Measurements from ENCODE around the gene EFEMP1. TPM values are rescaled to one million over a fixed set of nuclear protein-coding genes. Genes with fewer than 3 reads are reported as not detected.

The EFEMP1 gene
- total and polyA plus RNA-seq, 12 donors, result 15.7 to 157 (median 32.5) TPM

- Histone ChIP-seq H3K9me3 (no peaks in the 10 kb centered on the region), H3K27ac (no peak overlapping the region), H3K4me1 (peaks cover 0 to 3% (median 0%) of the 10 kb centered on the region in 9 donors), H3K4me3 (no peak overlapping the region), H3K36me3 (peaks cover 0 to 15% (median 0%) of the 10 kb centered on the region in 9 donors), H3K27me3 (peaks cover 0 to 11% (median 0%) of the 10 kb centered on the region in 7 donors)
- ATAC-seq, result no peak
- TF ChIP-seq CTCF (IDR thresholded peaks at IDR 0.05), result no peak
- intact Hi-C loops (cut with DNase I), result no loop called here
- no peak for DNase-seq
- WGBS, 2 donors, result 90 to 93% methylated on average over 5 of the region's 5 CpGs
Measured at GRCh38 chr2:55917117-55917516, 6.5 kb downstream of the EFEMP1 start.

- Histone ChIP-seq H3K4me1 (peaks cover 0 to 3% (median 0%) of the 10 kb centered on the region in 9 donors), H3K27me3 (peaks cover 0 to 5% (median 0%) of the 10 kb centered on the region in 7 donors), H3K9me3 (no peaks in the 10 kb centered on the region), H3K4me3 (no peak overlapping the region), H3K27ac (no peak overlapping the region), H3K36me3 (peaks cover 0 to 15% (median 0%) of the 10 kb centered on the region in 9 donors)
- 72 to 79% methylated on average over 7 of the region's 7 CpGs for WGBS, 2 donors
- intact Hi-C loops (cut with DNase I), result no loop called here
- DNase-seq (no peak), ATAC-seq (no peak)
- no peak for TF ChIP-seq CTCF (IDR thresholded peaks at IDR 0.05)
Measured at GRCh38 chr2:55916473-55917049, 7.0 kb downstream of the EFEMP1 start.

GRCh38 chr2:55914786-55915185 is 8.8 kb downstream of the EFEMP1 start:
- peaks cover 0 to 8% (median 0%) of the 10 kb centered on the region in 7 donors for H3K27me3 ChIP-seq
- no peak overlapping the region for H3K4me3 ChIP-seq
- H3K36me3 ChIP-seq, result peaks cover 0 to 11% (median 0%) of the 10 kb centered on the region in 9 donors
- H3K9me3 ChIP-seq, result no peaks in the 10 kb centered on the region
- ATAC-seq (no peak), DNase-seq (no peak)
- peaks cover 0 to 3% (median 0%) of the 10 kb centered on the region in 9 donors for H3K4me1 ChIP-seq
- no peak overlapping the region for H3K27ac ChIP-seq
- TF ChIP-seq CTCF (IDR thresholded peaks at IDR 0.05), result no peak
- 68 to 71% methylated on average over 1 of the region's 1 CpG for WGBS, 2 donors
- intact Hi-C loops (cut with DNase I), result no loop called here

GRCh38 chr2:55912926-55913325 is 10.7 kb downstream of the EFEMP1 start:
- no peaks in the 10 kb centered on the region for H3K9me3 ChIP-seq
- intact Hi-C loops (cut with DNase I), result no loop called here
- no peak overlapping the region for H3K4me3 ChIP-seq
- no peak for TF ChIP-seq CTCF (IDR thresholded peaks at IDR 0.05)
- ATAC-seq, result no peak
- peaks cover 0 to 8% (median 0%) of the 10 kb centered on the region in 7 donors for H3K27me3 ChIP-seq
- no peak overlapping the region for H3K27ac ChIP-seq
- DNase-seq, result no peak
- H3K36me3 ChIP-seq, result peaks cover 0 to 11% (median 0%) of the 10 kb centered on the region in 9 donors
- H3K4me1 ChIP-seq, result peaks cover 0 to 5% (median 0%) of the 10 kb centered on the region in 9 donors
- 80 to 88% methylated on average over 3 of the region's 3 CpGs for WGBS, 2 donors

Measured in heart right ventricle (tissue), 16 donors.